Endometrium (tissue), 2 donors: ENCODE data around the gene NRCAM.
"Not testable (repeated sequence)": the region's sequence is repeated elsewhere in the genome, so short reads cannot be mapped to it uniquely, and the experiment has no call there.

ENCODE experiments used
- FAIRE-seq: peaks from 2 replicates; lab custom pipeline; 2012; peaks lifted over from hg19 to GRCh38; lab: Jason Lieb, UNC
- donor health status: control.
- donor health status: control.

Gene NRCAM

GRCh38 chr7:108340856-108341411, 115.3 kb downstream of the NRCAM start:
- FAIRE-seq: no peak

DNA sequence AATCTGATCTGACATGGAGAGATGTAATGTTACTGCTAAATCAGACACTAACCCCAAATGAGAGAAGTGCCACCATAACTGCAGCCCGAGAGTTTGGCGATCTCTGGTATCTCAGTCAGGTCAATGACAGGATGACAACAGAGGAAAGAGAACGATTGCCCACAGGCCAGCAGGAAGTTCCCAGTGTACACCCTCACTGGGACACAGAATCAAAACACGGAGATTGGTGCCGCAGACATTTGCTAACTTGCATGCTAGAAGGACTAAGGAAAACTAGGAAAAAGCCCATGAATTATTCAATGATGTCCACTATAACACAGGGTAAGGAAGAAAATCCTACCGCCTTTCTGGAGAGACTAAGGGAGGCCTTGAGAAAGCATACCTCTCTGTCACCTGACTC, 115.8 kb downstream of the NRCAM start:
- not testable (repeated sequence) for FAIRE-seq

DNA sequence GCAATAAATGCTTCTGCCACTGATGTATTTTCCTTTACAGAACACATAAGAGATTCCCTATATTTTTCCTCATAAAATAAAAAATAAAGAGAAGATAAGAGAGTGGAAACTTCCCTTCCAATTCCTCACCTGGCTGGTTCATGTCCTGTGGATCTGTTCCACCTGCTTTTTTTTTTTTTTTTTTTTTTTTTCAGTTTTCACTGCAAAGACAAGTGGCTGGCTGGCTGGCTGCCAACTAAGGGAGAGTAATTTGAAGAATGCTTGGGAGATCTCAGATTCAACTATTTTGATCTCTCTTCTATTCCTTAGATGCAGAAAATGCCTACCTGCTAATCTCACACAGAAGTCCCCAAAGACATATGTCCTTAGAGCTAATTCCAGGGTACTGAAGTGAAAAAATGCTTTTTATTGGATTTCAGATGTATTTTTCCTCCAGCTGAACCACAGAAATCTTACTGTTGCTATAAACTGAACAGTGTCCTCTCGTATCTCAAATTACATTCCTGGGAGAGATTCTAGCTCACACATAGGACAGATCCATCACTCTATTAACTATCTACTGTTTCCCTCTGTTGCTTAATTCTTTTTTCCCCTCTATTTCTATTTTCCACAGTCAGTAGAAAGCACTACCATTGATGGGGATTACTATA, 120.8 kb downstream of the NRCAM start:
- no peak for FAIRE-seq

GRCh38 chr7:108332937-108333336, 123.3 kb downstream of the NRCAM start:
- FAIRE-seq: no peak

- FAIRE-seq: no peak
Observed at GRCh38 chr7:108331971-108332370, 124.3 kb downstream of the NRCAM start.

DNA sequence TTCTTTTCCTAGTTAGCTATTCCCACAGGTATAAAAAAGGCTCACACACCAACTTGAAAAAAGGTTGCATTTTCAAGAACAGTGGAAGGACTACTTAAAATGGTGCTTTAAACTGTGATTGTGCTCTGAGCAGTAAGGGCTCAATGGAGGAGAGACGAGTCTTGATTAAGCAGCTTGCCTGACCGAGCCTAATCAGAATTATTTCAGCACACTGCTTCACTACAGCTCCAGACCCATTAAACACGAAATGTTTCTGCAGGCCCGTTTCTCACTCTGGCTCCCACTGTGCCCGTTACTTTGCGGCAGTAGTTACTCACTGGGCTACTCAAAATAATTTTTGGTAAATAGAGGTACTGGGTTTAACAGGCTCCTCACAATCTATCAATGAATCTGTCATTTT, 126.0 kb downstream of the NRCAM start:
- FAIRE-seq: no peak

- no peak for FAIRE-seq
Observed at GRCh38 chr7:108329514-108329913, 126.7 kb downstream of the NRCAM start.

GRCh38 chr7:108328174-108328651, 128.0 kb downstream of the NRCAM start:
- no peak for FAIRE-seq

- no peak for FAIRE-seq
Observed at GRCh38 chr7:108327353-108327752, 128.9 kb downstream of the NRCAM start.

DNA sequence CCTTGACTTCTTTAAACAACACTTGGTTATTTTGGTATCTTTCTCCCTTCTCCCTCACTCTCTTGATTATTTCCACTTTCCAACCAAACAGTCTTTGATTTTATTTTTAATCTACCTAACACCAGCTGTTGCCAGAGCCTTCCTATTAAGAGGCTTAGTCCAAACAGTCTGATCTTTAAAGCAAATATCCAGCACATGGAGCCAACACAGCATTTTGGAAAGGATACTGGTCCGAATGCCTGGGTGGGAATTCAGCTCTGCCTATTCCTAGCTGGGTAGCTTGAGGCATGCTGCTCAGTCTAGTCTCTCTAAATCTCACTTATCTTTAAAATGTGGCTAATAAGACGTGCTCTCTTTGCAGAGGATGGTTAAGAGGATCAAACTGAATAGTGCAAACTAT, 129.3 kb downstream of the NRCAM start:
- FAIRE-seq: no peak

DNA sequence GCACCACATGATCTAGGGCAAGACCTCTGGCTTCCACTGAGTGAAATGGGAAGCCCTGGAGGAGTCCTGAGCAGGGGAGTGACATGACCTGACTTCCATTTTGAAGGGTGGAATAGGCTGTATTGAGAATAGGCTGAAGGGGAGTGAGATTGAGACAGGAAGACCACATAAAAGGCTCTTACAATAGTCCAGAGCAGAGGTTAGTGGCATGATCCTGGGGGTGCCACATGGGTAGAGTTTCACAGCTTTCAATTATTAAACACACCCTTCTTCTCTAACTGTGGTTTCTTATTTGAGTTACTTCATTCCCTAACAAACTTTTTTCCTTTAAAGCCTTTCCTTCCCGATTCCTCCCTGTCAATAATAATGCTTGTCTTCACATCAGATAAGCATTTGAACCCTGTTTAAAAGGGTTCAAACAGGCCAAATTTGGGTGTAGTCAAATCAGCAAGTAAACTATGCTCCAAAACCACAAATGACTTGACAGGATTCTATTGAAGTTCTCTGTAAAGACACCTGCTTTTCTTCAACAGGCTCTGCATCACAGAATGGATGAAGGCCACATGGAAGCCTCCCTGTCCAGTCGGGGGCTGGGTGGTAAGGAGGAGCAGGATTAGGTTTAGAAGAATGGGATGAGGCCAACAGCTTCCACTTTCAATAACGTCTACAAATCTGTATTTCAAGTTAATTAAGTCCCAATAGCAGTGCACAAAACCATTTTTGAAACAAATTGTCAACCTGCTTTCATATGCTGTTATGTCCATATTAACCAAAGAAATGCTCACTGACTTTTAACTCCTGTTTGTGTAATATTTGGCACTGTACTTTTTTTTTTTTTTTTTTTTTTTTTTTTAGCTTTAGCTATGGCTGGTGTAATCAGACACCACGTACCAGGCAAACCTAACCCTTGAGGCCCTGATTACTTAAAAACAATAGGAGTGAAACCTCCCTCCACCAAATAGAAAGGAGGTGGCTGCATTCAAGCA, 131.9 kb downstream of the NRCAM start:
- no peak for FAIRE-seq

DNA sequence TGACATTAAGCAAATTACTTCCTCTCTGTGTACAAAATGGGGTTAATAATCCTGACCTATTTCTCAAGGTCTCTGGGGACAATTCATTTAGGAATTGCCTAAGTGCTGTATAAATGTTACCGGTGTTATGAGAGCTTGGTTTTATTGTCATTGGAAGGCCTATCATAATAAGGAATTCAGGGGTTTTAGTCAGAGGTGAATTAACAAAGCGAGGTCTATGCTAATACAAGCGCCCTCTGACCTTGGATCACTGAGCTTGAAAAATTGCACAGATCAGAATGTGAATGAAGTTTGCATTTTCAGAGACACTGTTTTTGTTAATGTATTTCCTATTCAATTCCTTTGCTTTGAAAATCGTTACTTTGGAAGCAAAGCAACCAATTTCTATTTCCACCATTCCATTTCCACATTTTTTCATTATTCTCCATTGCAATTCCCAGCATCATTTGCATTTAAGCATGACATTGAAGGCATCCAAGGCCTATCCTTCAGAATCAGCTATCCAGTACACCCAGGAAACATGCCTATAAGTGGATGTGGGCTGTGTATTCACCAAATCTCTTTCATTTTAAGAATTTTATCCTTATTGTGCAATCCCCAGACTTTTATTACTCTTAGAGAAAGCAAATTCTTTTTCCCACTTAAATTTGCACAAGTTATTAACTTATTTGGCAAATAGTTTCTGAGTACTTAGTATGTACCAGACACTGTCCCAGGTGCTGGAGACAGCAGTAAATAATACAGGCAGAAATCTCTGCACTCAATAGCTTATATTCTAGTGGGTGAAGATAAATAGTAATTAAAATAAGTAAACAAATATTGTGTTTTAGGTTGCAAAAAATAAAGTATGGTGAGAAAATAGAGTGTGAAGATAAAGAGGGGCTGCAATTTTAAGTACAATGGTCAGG, 133.1 kb downstream of the NRCAM start:
- no peak for FAIRE-seq

GRCh38 chr7:108322046-108322445, 134.2 kb downstream of the NRCAM start:
- no peak for FAIRE-seq

DNA sequence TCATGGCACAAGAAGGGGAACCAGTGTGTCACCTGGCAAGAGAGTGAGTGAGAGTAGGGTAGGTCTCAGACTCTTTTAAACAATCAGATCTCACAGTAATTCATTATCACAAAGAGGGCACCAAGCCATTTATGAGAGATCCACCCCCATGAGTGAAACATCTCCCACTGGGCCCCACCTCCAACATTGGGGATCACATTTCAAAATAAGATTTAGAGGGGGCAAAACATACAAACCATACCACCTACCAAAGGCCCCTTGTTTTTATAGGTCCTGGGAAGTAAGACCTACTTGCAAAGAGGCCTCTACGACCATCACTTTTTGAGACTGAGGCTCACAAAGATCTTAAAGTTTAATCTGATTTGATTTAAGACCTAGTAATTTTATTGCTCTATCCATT, 134.9 kb downstream of the NRCAM start:
- no peak for FAIRE-seq

GRCh38 chr7:108316708-108317107, 139.5 kb downstream of the NRCAM start:
- FAIRE-seq: no peak

DNA sequence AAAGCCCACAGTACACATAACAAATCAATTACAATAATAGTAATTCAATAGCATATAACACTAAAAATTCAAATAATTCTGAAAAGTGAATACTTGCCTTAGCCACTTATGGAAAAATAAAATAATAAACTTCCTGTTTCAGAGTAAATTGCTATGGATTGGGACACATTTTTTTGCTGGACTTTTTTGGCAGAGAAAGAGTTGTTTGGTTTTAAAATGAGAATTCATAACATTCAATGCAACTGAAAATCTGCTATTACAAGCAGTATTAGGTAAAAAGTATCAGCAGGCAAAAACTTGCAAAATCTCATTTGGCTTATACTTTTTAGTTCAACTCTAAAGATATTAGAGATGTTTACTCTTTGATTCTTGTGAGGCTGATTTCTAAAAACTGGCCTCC, 141.7 kb downstream of the NRCAM start:
- FAIRE-seq: no peak

DNA sequence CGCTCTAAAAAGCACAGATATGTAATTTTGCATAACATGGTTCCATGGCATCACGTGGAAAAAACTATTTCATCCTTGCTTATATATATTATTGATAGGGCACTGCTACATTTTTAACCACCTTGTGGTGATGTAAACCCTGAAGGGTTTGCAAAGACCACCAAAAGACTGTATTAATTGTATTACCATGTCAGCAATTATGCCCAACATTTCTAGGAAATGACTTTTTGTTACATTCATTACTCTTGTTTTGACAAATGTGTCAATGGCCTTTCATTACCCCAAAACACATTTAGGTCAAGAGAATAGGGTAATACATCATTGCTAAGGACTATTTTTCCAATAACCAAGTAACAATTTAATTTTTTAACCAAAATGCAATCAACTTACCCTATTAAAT, 142.2 kb downstream of the NRCAM start:
- no peak for FAIRE-seq

DNA sequence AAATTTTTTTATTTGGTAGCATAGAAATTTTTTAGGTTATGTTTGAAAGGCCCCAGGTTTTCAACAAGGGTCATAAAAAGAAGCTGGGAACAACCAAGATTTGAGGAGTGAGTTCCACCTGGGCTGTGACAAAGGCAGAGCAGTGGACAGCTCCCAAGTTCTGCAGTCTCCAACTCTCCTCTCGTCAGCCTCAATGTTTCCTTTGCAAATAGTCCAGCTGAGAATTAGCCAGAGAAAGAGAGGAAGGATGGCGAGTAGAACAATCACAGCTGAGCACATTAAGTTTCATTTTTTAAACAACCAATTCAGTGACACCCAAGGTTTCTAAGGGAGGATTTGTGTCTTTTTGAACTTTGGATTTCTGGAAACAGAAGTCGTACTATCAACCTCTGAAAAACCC, 143.2 kb downstream of the NRCAM start:
- FAIRE-seq: no peak

DNA sequence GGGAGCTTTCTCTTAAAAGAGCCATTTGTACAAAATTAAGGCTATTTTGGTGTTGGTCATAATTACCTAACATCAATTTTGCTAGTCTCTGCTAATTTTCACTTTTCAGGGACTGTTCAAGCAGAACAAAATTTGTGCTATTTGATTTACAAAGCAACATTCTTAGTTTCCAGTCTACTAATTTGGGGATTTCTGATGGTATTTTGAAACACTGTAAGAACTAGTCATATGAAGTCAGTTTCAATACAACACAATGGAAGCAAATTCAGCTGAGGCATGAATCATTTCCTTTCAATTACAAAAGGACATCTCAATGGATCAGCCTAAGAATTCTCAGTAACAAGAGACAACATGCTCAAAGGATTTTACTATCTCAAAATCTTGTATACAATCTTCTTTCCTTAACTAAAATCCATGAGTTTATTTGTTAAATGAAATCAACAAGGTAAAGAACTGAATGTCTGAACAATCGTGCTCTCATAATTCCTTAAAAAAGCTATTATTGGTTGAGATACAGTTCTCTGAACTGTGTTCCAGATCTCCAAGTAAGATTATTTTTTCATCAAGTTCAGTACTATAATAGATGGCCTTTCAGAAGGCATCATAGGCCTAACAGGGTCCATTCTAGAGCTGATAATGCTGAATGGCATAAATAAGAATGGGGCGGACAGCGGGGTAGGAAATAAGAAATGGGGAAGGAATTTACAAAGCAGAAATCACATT, 144.6 kb downstream of the NRCAM start:
- no peak for FAIRE-seq

DNA sequence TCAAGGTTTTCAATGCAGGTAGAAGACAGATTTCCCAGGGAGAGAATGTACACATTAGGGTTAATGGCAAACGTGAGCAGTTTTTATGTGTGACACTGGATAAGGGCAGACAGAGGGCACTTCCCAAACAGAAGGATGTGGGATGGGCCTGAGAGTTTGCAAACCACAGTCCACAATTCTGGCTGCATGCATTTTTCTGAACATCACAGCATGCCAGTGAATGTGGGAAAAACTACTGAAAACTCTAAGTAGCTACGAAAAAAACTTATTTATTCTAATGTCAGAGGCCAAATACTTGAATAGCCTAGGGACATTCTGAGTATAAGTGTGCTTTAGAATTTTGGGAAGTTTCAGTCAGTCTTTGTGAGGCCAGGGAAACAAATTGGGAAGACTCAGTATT, 145.9 kb downstream of the NRCAM start:
- no peak for FAIRE-seq

DNA sequence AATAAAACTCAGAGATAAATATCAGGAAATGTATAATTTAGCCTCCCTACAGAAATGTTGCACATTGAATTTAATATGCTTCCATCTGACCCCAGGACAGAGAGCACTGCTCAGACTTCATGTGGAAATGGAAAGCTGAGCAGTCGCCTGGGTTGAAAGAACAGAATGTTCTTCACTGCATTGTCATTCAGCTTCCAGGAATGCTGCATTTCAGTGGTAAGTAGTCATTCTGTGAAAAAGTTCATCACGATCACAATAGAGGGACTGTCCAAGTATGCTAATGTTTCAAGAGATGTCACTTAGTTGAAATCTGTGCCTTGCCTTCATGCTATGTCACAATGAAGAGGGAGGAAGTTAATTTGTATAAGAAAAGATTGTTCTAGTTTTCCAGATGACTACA, 147.3 kb downstream of the NRCAM start:
- FAIRE-seq: no peak
